HEK293T (cell line): ENCODE data around the gene B4GALNT1.
"Not testable (repeated sequence)": the region's sequence is repeated elsewhere in the genome, so short reads cannot be mapped to it uniquely, and the experiment has no call there.

Source experiments
- ARNT ChIP-seq: fragments of 450-650 bp; IDR thresholded peaks from 2 replicates; pipeline ENCODE4 v1.6.1; 2017; ENCODE audit warnings: mild to moderate bottlenecking
- FOXA1 ChIP-seq: fragments of 450-650 bp; IDR thresholded peaks from 2 replicates; pipeline ENCODE4 v1.6.1; 2016; ENCODE audit warnings: mild to moderate bottlenecking
- FOXM1 ChIP-seq: fragments of 450-650 bp; IDR thresholded peaks from 2 replicates; pipeline ENCODE4 v1.6.1; 2017; ENCODE audit warnings: mild to moderate bottlenecking, borderline replicate concordance
- LEF1 ChIP-seq: fragments of 450-650 bp; IDR thresholded peaks from 2 replicates; pipeline ENCODE4 v1.6.1; 2017; ENCODE audit warnings: mild to moderate bottlenecking, borderline replicate concordance
- NFRKB ChIP-seq: fragments of 450-650 bp; IDR thresholded peaks from 2 replicates; pipeline ENCODE4 v1.6.1; 2016; ENCODE audit warnings: mild to moderate bottlenecking, moderate library complexity
- SP1 ChIP-seq: fragments of 450-650 bp; IDR thresholded peaks from 2 replicates; pipeline ENCODE4 v1.6.1; 2017
- SUZ12 ChIP-seq: fragments of 450-650 bp; IDR thresholded peaks from 2 replicates; pipeline ENCODE4 v1.6.1; 2016; ENCODE audit warnings: mild to moderate bottlenecking
- TARDBP ChIP-seq: fragments of 450-650 bp; IDR thresholded peaks from 2 replicates; pipeline ENCODE4 v1.6.1; 2016

- not testable (repeated sequence) for TF ChIP-seq NFRKB, FOXA1, FOXM1, LEF1, SUZ12, TARDBP, SP1, ARNT
These were observed 3.7 kb upstream of the B4GALNT1 start for GRCh38 chr12:57636731-57637130.
